Neural progenitor cell (in vitro differentiated cells): ENCODE measurements around the gene FAM240B. TPM values are rescaled to one million over a fixed set of nuclear protein-coding genes. Genes with fewer than 3 reads are reported as not detected.
A peak's percentile ranks its signal among the peaks of the same experiment; 100 is the strongest.

Source experiments
- DNase-seq: peaks from one replicate; pipeline ENCODE4 v3.0.0-alpha.2; 2016; ENCODE audit warnings: low spot score
- H2AFZ ChIP-seq: fragments of 200-600 bp; sonication (generic); replicated peaks from 2 replicates; pipeline ENCODE4 v1.6.1; 2016; ENCODE audit warnings: antibody characterized with exemption
- H3F3A ChIP-seq: fragments of 200-600 bp; sonication (generic); 2 replicates; pipeline ENCODE4 v1.6.1; 2016; ENCODE audit warnings: antibody characterized with exemption, low read depth
- H3K27ac ChIP-seq: fragments of 200-600 bp; sonication (generic); 2 replicates; pipeline ENCODE4 v1.5.1; 2016; ENCODE audit warnings: mild to moderate bottlenecking
- H3K27me3 ChIP-seq: fragments of 200-600 bp; sonication (generic); 2 replicates; pipeline ENCODE4 v1.6.1; 2016; ENCODE audit warnings: mild to moderate bottlenecking, moderate library complexity
- H3K36me3 ChIP-seq: fragments of 200-600 bp; sonication (generic); 2 replicates; pipeline ENCODE4 v1.5.1; 2016
- H3K4me1 ChIP-seq: fragments of 200-600 bp; sonication (generic); 2 replicates; pipeline ENCODE4 v1.6.1; 2016; ENCODE audit warnings: mixed run types
- H3K4me2 ChIP-seq: fragments of 200-600 bp; sonication (generic); 2 replicates; pipeline ENCODE4 v1.6.1; 2016
- H3K4me3 ChIP-seq: fragments of 200-600 bp; sonication (generic); 2 replicates; pipeline ENCODE4 v1.5.1; 2016
- H3K79me2 ChIP-seq: fragments of 200-600 bp; sonication (generic); 2 replicates; pipeline ENCODE4 v1.6.1; 2016; ENCODE audit warnings: low read depth
- H3K9ac ChIP-seq: fragments of 200-600 bp; sonication (generic); 2 replicates; pipeline ENCODE4 v1.6.1; 2016
- H3K9me3 ChIP-seq: fragments of 200-600 bp; sonication (generic); 2 replicates; pipeline ENCODE4 v1.5.1; 2016; ENCODE audit warnings: low read depth
- H4K20me1 ChIP-seq: fragments of 200-600 bp; sonication (generic); 2 replicates; pipeline ENCODE4 v1.6.1; 2016; ENCODE audit warnings: low read depth
- H3K27ac Mint-ChIP-seq: 3 replicates; pipeline ENCODE4 v1.8.0; 2021; ENCODE audit warnings: mixed read lengths
- H3K27me3 Mint-ChIP-seq: 2 replicates; pipeline ENCODE4 v1.8.0; 2022; ENCODE audit warnings: low read depth, mild to moderate bottlenecking, inconsistent platforms, moderate library complexity, mixed read lengths; ENCODE audit not compliant: insufficient read depth
- H3K36me3 Mint-ChIP-seq: 3 replicates; pipeline ENCODE4 v1.8.0; 2021; ENCODE audit warnings: mixed read lengths
- H3K4me1 Mint-ChIP-seq: 3 replicates; pipeline ENCODE4 v1.8.0; 2021; ENCODE audit warnings: mixed read lengths
- H3K4me3 Mint-ChIP-seq: 3 replicates; pipeline ENCODE4 v1.8.0; 2021; ENCODE audit warnings: mild to moderate bottlenecking, moderate library complexity, mixed read lengths
- H3K9me3 Mint-ChIP-seq: 3 replicates; pipeline ENCODE4 v1.8.0; 2020; ENCODE audit warnings: mixed read lengths
- CTCF ChIP-seq: fragments of 200-600 bp; sonication (generic); IDR thresholded peaks from 2 replicates; pipeline ENCODE4 v1.5.1; 2017; ENCODE audit warnings: antibody characterized with exemption, mild to moderate bottlenecking
- EZH2 ChIP-seq: fragments of 200-600 bp; sonication (generic); IDR thresholded peaks from 2 replicates; pipeline ENCODE4 v1.6.1; 2017; ENCODE audit warnings: antibody characterized with exemption, mild to moderate bottlenecking, moderate library complexity
- EZH2phosphoT487 ChIP-seq: fragments of 200-600 bp; sonication (generic); IDR thresholded peaks from 2 replicates; pipeline ENCODE4 v1.6.1; 2017; ENCODE audit warnings: antibody characterized with exemption
- total RNA-seq: library from RNA; depleted of rRNA; stranded (reverse); fragments of >200 nt; gene quantifications from 2 replicates; pipeline ENCODE4 v1.2.3, GENCODE V29; 2015; ENCODE audit warnings: low replicate concordance

FAM240B gene
- not detected in 2 replicates for total RNA-seq

- peaks cover 6% of the 10 kb centered on the region for H3K27me3 Mint-ChIP-seq
- peaks cover 2% of the 10 kb centered on the region for H3K9me3 Mint-ChIP-seq
- H3K36me3 Mint-ChIP-seq: no peaks in the 10 kb centered on the region
- H3K27ac Mint-ChIP-seq: peak within 1 kb of the TSS; percentile 66
- H3K27me3 ChIP-seq: no peaks in the 10 kb centered on the region
- TF ChIP-seq EZH2: no peak
- no peak for TF ChIP-seq EZH2phosphoT487
- TF ChIP-seq CTCF: no peak
- DNase-seq: no peak
- no peaks in the 10 kb centered on the region for H4K20me1 ChIP-seq
- no peak within 1 kb of the TSS for H3K4me3 Mint-ChIP-seq
- no peak within 1 kb of the TSS for H3K4me3 ChIP-seq
- no peaks in the 10 kb centered on the region for H3K4me1 ChIP-seq
- no peaks in the 10 kb centered on the region for H3F3A ChIP-seq
- peaks cover 9% of the 10 kb centered on the region for H3K4me1 Mint-ChIP-seq
- H3K4me2 ChIP-seq: no peak within 1 kb of the TSS
- H3K36me3 ChIP-seq: no peaks in the 10 kb centered on the region
- no peaks in the 10 kb centered on the region for H3K9me3 ChIP-seq
- no peak within 1 kb of the TSS for H3K9ac ChIP-seq
- no peaks in the 10 kb centered on the region for H3K79me2 ChIP-seq
- H2AFZ ChIP-seq: no peak within 1 kb of the TSS
- no peak within 1 kb of the TSS for H3K27ac ChIP-seq
Measured at GRCh38 chr9:38720083-38720745, at the start of gene FAM240B. Gene FAM240B (minus strand): TSS chr9:38720133. CDS start chr9:38703999, 16,134 bp downstream.

- Mint-ChIP-seq H3K36me3 (no peaks in the 10 kb centered on the region), H3K4me3 (no peak overlapping the region), H3K27me3 (peaks cover 5% of the 10 kb centered on the region), H3K4me1 (peaks cover 13% of the 10 kb centered on the region), H3K9me3 (peaks cover 7% of the 10 kb centered on the region), H3K27ac (no peak overlapping the region)
- Histone ChIP-seq H3F3A (no peaks in the 10 kb centered on the region), H3K27me3 (no peaks in the 10 kb centered on the region), H3K4me1 (no peaks in the 10 kb centered on the region), H3K79me2 (no peaks in the 10 kb centered on the region), H3K4me2 (no peak overlapping the region), H3K9ac (no peak overlapping the region), H3K4me3 (no peak overlapping the region), H2AFZ (no peak overlapping the region), H3K9me3 (no peaks in the 10 kb centered on the region), H3K36me3 (no peaks in the 10 kb centered on the region), H3K27ac (no peak overlapping the region), H4K20me1 (no peaks in the 10 kb centered on the region)
- DNase-seq: no peak
- no peak for TF ChIP-seq EZH2phosphoT487
- TF ChIP-seq CTCF: no peak
- no peak for TF ChIP-seq EZH2
Measured at GRCh38 chr9:38768351-38768761, 48.4 kb upstream of the FAM240B start.

GRCh38 chr9:38765101-38765500 is 45.2 kb upstream of the FAM240B start:
- Histone ChIP-seq H3K4me1 (peaks cover 18% of the 10 kb centered on the region), H3K79me2 (no peaks in the 10 kb centered on the region), H3K27me3 (no peaks in the 10 kb centered on the region), H2AFZ (no peak overlapping the region), H3F3A (no peaks in the 10 kb centered on the region), H4K20me1 (no peaks in the 10 kb centered on the region), H3K9me3 (no peaks in the 10 kb centered on the region), H3K9ac (no peak overlapping the region), H3K4me2 (no peak overlapping the region), H3K4me3 (no peak overlapping the region), H3K36me3 (no peaks in the 10 kb centered on the region), H3K27ac (no peak overlapping the region)
- Mint-ChIP-seq H3K4me1 (peaks cover 30% of the 10 kb centered on the region), H3K36me3 (no peaks in the 10 kb centered on the region), H3K27me3 (peaks cover 5% of the 10 kb centered on the region), H3K27ac (no peak overlapping the region), H3K4me3 (no peak overlapping the region), H3K9me3 (peaks cover 7% of the 10 kb centered on the region)
- DNase-seq: no peak
- no peak for TF ChIP-seq EZH2
- TF ChIP-seq CTCF: no peak
